ENCODE data around the gene SCD. TPM values are rescaled to one million over a fixed set of nuclear protein-coding genes. Genes with fewer than 3 reads are reported as not detected.

The SCD gene
- total RNA-seq, 1 experiment from 2014 or later = 652 TPM

DNA sequence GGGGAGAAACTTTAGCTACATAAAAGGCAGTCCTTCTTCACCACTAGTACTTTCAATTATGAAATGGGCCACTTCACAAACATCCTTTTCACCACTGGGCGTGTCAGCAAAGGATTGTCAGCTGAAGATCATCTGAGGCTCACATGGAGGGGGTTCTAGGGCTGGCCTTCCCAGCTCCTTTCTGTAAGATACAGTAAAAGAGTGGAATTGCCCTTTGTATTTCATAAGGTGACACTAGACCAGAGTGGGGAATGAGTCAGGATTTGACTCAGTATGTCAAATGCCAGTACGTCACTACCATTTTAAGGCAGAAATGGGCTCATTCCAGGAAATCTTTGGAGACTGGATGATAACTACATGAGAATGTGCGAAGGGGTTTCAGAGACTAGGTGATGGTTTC is 39.3 kb upstream of the SCD start:
- CTCF ChIA-PET = no interaction called here
- H2AFZ ChIP-seq (ENCODE audit: low read depth, low read length, poor library complexity, severe bottlenecking) = no peak overlapping the region
- POLR2A ChIA-PET = no interaction called here
- no peaks in the 10 kb centered on the region for H3K9me2 ChIP-seq (ENCODE audit: insufficient read depth)
- no peak overlapping the region for H3K9ac ChIP-seq (ENCODE audit: low read length)
- intact Hi-C loops (cut with micrococcal nuclease) = no loop called here
- H3K4me1 ChIP-seq (ENCODE audit: control insufficient read depth in 1 of 2, insufficient read depth in 2 of 2, low read length in 2 of 2) = no peaks in the 10 kb centered on the region
- H3K27me3 ChIP-seq (ENCODE audit: insufficient read depth, low read length) = peaks cover 12% of the 10 kb centered on the region
- no peak for ATAC-seq
- no peak overlapping the region for H3K4me2 ChIP-seq (ENCODE audit: low read length)
- no peaks in the 10 kb centered on the region for H3K79me2 ChIP-seq (ENCODE audit: insufficient read depth, low read length)
- H3K9me3 ChIP-seq (ENCODE audit: control insufficient read depth in 1 of 2, insufficient read depth in 1 of 2, low read depth in 1 of 2, low read length in 2 of 2) = no peaks in the 10 kb centered on the region
- H3K36me3 ChIP-seq (ENCODE audit: control insufficient read depth in 1 of 2, insufficient read depth in 2 of 2, low read length in 2 of 2) = no peaks in the 10 kb centered on the region
- RAD21 ChIA-PET (ENCODE audit: low non-redundant PET in 1 of 2, low total read pairs in 2 of 2, uncharacterized antibody in 2 of 2, unreplicated experiment in 2 of 2) = no interaction called here
- no peaks in the 10 kb centered on the region for H4K20me1 ChIP-seq (ENCODE audit: insufficient read depth)
- BruUV-seq (replicated peaks) = no TSS peak
- H3K27ac ChIP-seq (ENCODE audit: low read depth, low read length) = no peak overlapping the region
- no peak overlapping the region for H3K4me3 ChIP-seq (replicated peaks in 1 of 2; ENCODE audit: low read depth in 1 of 2, low read length in 2 of 2)
- DNase-seq (ENCODE audit: low read depth, low spot score) = no peak
- TF ChIP-seq ZFX (IDR thresholded peaks at IDR 0.05) = no peak
- TF ChIP-seq CEBPB (IDR thresholded peaks at IDR 0.05; ENCODE audit: low read depth) = no peak
- no peak for TF ChIP-seq TCF7L2 (IDR thresholded peaks at IDR 0.05; ENCODE audit: borderline replicate concordance, extremely low read depth, insufficient read depth, insufficient read length)
- no peak for TF ChIP-seq EGR1 (IDR thresholded peaks at IDR 0.05; ENCODE audit: low read depth)
- no peak for TF ChIP-seq FOSL1 (IDR thresholded peaks at IDR 0.05; ENCODE audit: low read depth)
- TF ChIP-seq SIN3A (IDR thresholded peaks at IDR 0.05; ENCODE audit: low read depth) = no peak
- no peak for TF ChIP-seq CTCF (IDR thresholded peaks at IDR 0.05 in 2 of 3, conservative IDR thresholded peaks at IDR 0.05 in 1 of 3; ENCODE audit: borderline replicate concordance in 1 of 3, insufficient read depth in 1 of 3, low read depth in 2 of 3, low read length in 2 of 3)
- no peak for TF ChIP-seq POLR2A (IDR thresholded peaks at IDR 0.05; ENCODE audit: borderline replicate concordance, extremely low read depth, insufficient read depth, insufficient read length)
- TF ChIP-seq MAX (IDR thresholded peaks at IDR 0.05) = no peak
- no peak for TF ChIP-seq RAD21 (IDR thresholded peaks at IDR 0.05; ENCODE audit: low read depth)
- no peak for TF ChIP-seq ELF1 (IDR thresholded peaks at IDR 0.05; ENCODE audit: borderline replicate concordance, low read depth)
- no peak for TF ChIP-seq CBX3 (IDR thresholded peaks at IDR 0.05; ENCODE audit: low read depth)
- no peak for TF ChIP-seq SP1 (IDR thresholded peaks at IDR 0.05; ENCODE audit: low read depth)
- no peak for TF ChIP-seq ZNF274 (IDR thresholded peaks at IDR 0.05; ENCODE audit: low read depth, low read length)
- TF ChIP-seq, protein P1, sequence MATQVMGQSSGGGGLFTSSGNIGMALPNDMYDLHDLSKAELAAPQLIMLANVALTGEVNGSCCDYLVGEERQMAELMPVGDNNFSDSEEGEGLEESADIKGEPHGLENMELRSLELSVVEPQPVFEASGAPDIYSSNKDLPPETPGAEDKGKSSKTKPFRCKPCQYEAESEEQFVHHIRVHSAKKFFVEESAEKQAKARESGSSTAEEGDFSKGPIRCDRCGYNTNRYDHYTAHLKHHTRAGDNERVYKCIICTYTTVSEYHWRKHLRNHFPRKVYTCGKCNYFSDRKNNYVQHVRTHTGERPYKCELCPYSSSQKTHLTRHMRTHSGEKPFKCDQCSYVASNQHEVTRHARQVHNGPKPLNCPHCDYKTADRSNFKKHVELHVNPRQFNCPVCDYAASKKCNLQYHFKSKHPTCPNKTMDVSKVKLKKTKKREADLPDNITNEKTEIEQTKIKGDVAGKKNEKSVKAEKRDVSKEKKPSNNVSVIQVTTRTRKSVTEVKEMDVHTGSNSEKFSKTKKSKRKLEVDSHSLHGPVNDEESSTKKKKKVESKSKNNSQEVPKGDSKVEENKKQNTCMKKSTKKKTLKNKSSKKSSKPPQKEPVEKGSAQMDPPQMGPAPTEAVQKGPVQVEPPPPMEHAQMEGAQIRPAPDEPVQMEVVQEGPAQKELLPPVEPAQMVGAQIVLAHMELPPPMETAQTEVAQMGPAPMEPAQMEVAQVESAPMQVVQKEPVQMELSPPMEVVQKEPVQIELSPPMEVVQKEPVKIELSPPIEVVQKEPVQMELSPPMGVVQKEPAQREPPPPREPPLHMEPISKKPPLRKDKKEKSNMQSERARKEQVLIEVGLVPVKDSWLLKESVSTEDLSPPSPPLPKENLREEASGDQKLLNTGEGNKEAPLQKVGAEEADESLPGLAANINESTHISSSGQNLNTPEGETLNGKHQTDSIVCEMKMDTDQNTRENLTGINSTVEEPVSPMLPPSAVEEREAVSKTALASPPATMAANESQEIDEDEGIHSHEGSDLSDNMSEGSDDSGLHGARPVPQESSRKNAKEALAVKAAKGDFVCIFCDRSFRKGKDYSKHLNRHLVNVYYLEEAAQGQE (IDR thresholded peaks at IDR 0.05; ENCODE audit: low read depth) = no peak
- TF ChIP-seq JUND (IDR thresholded peaks at IDR 0.05) = no peak
- no peak for TF ChIP-seq EZH2 (IDR thresholded peaks at IDR 0.05)
- no peak for TF ChIP-seq SRF (IDR thresholded peaks at IDR 0.05; ENCODE audit: low read depth)
- no peak for TF ChIP-seq ZBTB33 (IDR thresholded peaks at IDR 0.05; ENCODE audit: extremely low read depth, insufficient replicate concordance, low read length)
- TF ChIP-seq POLR2AphosphoS5 (IDR thresholded peaks at IDR 0.05; ENCODE audit: low read depth, low read length) = no peak
